Breast epithelium (tissue), 3 donors: ENCODE data around the gene PIP5K1B.

ENCODE experiments used
- CTCF ChIP-seq, 3 donors: fragments of 450-650 bp; IDR thresholded peaks; one replicate each; pipeline ENCODE4 v1.5.1; 2016 to 2017; ENCODE audit warnings: antibody characterized with exemption in 3 of 3, mild to moderate bottlenecking in 3 of 3, moderate library complexity in 3 of 3
- POLR2A ChIP-seq: fragments of 450-650 bp; IDR thresholded peaks from one replicate; pipeline ENCODE4 v1.6.1; 2016; ENCODE audit warnings: antibody characterized with exemption, mild to moderate bottlenecking, moderate library complexity
- POLR2AphosphoS5 ChIP-seq, 3 donors: sonication (generic); formaldehyde crosslinking; IDR thresholded peaks; one replicate each; pipeline ENCODE4 v1.6.1; 2017; ENCODE audit warnings: antibody characterized with exemption in 3 of 3

GRCh38 chr9:68844631-68845612 is 139.9 kb downstream of the PIP5K1B start:
- TF ChIP-seq CTCF (IDR thresholded peaks at IDR 0.05) (peak in 2 of 3 donors; percentile 9 to 12), POLR2A (no peak), POLR2AphosphoS5 (IDR thresholded peaks at IDR 0.05) (no peak)
